ENCODE results near the gene NIT1. TPM values are rescaled to one million over a fixed set of nuclear protein-coding genes. Genes with fewer than 3 reads are reported as not detected.

Gene NIT1
- total and polyA plus RNA-seq, 4 donors, result 26.9 to 40.4 (median 38.0) TPM

DNA sequence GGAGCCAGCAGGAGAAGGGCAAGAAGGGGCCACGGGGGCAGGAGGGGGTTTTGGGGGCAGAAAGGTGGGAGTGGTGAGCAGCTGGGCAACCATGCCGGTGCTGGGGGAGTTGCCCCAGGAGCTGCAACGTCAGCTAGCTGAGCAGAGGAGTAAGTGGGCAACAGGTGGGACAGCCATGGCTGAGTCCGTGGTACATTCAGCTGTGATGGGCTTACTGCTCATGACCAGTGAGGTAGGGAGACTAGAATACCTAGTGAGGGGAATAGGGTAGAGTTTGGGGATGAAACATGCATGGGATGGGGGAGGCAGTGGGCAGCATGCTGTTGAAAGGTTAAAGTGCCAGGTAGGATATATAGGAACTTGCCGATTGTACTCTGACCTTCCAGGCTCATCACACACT, 43.7 kb downstream of the NIT1 start:
- peaks cover 2 to 26% (median 9%) of the 10 kb centered on the region in 5 donors for H3K4me1 ChIP-seq (ENCODE audit: control insufficient read depth in 5 of 5, insufficient read depth in 5 of 5, low read length in 5 of 5)
- ATAC-seq (ENCODE audit: insufficient read depth, low FRiP score) (no peak), DNase-seq (no peak)
- no peak overlapping the region for H3K27ac ChIP-seq (ENCODE audit: low read depth in 1 of 2, low read length in 1 of 2)
- H3K9me3 ChIP-seq (ENCODE audit: control insufficient read depth in 4 of 4, insufficient read depth in 3 of 4, low read length in 3 of 4), result no peaks in the 10 kb centered on the region
- peaks cover 2 to 32% (median 13%) of the 10 kb centered on the region in 4 donors for H3K36me3 ChIP-seq (ENCODE audit: control insufficient read depth in 4 of 4, insufficient read depth in 4 of 4, low read length in 4 of 4)
- no peaks in the 10 kb centered on the region for H3K27me3 ChIP-seq (ENCODE audit: control insufficient read depth in 3 of 3, insufficient read depth in 3 of 3, low read length in 2 of 3)
- H3K4me3 ChIP-seq, result no peak overlapping the region
- TF ChIP-seq, protein P1, sequence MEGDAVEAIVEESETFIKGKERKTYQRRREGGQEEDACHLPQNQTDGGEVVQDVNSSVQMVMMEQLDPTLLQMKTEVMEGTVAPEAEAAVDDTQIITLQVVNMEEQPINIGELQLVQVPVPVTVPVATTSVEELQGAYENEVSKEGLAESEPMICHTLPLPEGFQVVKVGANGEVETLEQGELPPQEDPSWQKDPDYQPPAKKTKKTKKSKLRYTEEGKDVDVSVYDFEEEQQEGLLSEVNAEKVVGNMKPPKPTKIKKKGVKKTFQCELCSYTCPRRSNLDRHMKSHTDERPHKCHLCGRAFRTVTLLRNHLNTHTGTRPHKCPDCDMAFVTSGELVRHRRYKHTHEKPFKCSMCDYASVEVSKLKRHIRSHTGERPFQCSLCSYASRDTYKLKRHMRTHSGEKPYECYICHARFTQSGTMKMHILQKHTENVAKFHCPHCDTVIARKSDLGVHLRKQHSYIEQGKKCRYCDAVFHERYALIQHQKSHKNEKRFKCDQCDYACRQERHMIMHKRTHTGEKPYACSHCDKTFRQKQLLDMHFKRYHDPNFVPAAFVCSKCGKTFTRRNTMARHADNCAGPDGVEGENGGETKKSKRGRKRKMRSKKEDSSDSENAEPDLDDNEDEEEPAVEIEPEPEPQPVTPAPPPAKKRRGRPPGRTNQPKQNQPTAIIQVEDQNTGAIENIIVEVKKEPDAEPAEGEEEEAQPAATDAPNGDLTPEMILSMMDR (IDR thresholded peaks at IDR 0.05; ENCODE audit: control extremely low read depth, extremely low read depth), result no peak
- WGBS, 2 donors, result 89% methylated on average over 5 of the region's 5 CpGs
- H3K9ac ChIP-seq (ENCODE audit: insufficient read depth in 1 of 2, low read length in 2 of 2), result no peak overlapping the region

DNA sequence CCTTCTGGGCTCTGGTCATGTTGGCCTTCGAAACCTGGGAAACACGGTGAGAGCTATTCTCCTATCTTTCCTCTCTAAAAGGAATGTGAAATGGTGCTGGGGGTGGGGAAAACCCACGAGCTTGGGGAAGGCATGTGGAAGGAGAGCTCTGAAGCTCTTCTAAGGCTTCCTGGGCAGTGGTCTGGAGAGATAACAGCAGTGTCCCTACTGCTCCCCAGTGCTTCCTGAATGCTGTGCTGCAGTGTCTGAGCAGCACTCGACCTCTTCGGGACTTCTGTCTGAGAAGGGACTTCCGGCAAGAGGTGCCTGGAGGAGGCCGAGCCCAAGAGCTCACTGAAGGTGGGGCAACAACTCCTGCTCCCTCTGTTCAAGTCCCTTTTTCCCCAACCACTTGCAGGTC, 44.1 kb downstream of the NIT1 start:
- H3K27ac ChIP-seq (ENCODE audit: low read depth in 1 of 2, low read length in 1 of 2), result no peak overlapping the region

DNA sequence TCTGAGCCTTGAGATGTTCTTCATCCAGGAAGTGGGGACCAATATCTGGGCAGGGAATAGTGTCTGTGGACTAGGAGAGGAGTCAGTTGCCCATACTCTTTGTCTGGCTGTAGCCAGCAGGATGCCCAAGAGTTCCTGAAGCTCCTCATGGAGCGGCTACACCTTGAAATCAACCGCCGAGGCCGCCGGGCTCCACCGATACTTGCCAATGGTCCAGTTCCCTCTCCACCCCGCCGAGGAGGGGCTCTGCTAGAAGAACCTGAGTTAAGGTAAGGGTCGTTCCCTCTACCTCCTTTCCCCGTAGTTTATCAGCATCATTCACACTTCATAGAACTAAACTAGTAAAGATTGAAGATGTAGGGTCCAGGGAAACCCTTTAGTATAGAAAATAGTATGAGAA, 44.9 kb downstream of the NIT1 start:
- peaks cover 2 to 33% (median 11%) of the 10 kb centered on the region in 5 donors for H3K4me1 ChIP-seq (ENCODE audit: control insufficient read depth in 5 of 5, insufficient read depth in 5 of 5, low read length in 5 of 5)
- H3K9me3 ChIP-seq (ENCODE audit: control insufficient read depth in 4 of 4, insufficient read depth in 3 of 4, low read length in 3 of 4), result no peaks in the 10 kb centered on the region
- ATAC-seq (ENCODE audit: insufficient read depth, low FRiP score) (no peak), DNase-seq (no peak)
- no peak overlapping the region for H3K4me3 ChIP-seq
- no peak overlapping the region for H3K27ac ChIP-seq (ENCODE audit: low read depth in 1 of 2, low read length in 1 of 2)
- TF ChIP-seq, protein P1 (IDR thresholded peaks at IDR 0.05; ENCODE audit: control extremely low read depth, extremely low read depth), result no peak
- no peak overlapping the region for H3K9ac ChIP-seq (ENCODE audit: insufficient read depth in 1 of 2, low read length in 2 of 2)
- peaks cover 0 to 23% (median 9%) of the 10 kb centered on the region in 4 donors for H3K36me3 ChIP-seq (ENCODE audit: control insufficient read depth in 4 of 4, insufficient read depth in 4 of 4, low read length in 4 of 4)
- H3K27me3 ChIP-seq (ENCODE audit: control insufficient read depth in 3 of 3, insufficient read depth in 3 of 3, low read length in 2 of 3), result no peaks in the 10 kb centered on the region
- WGBS, 2 donors, result 94 to 95% methylated on average over 10 of the region's 10 CpGs

More for the DNA sequence above, 44.1 kb downstream of the NIT1 start:
- H3K9me3 ChIP-seq (ENCODE audit: control insufficient read depth in 4 of 4, insufficient read depth in 3 of 4, low read length in 3 of 4), result no peaks in the 10 kb centered on the region
- H3K36me3 ChIP-seq (ENCODE audit: control insufficient read depth in 4 of 4, insufficient read depth in 4 of 4, low read length in 4 of 4), result peaks cover 0 to 28% (median 12%) of the 10 kb centered on the region in 4 donors
- no peak overlapping the region for H3K9ac ChIP-seq (ENCODE audit: insufficient read depth in 1 of 2, low read length in 2 of 2)
- no peak for ATAC-seq (ENCODE audit: insufficient read depth, low FRiP score)
- peaks cover 2 to 29% (median 10%) of the 10 kb centered on the region in 5 donors for H3K4me1 ChIP-seq (ENCODE audit: control insufficient read depth in 5 of 5, insufficient read depth in 5 of 5, low read length in 5 of 5)
- DNase-seq, result no peak
- H3K4me3 ChIP-seq, result no peak overlapping the region
- no peaks in the 10 kb centered on the region for H3K27me3 ChIP-seq (ENCODE audit: control insufficient read depth in 3 of 3, insufficient read depth in 3 of 3, low read length in 2 of 3)
- TF ChIP-seq, protein P1 (IDR thresholded peaks at IDR 0.05; ENCODE audit: control extremely low read depth, extremely low read depth), result no peak
- WGBS, 2 donors, result 78 to 88% methylated on average over 7 of the region's 7 CpGs

DNA sequence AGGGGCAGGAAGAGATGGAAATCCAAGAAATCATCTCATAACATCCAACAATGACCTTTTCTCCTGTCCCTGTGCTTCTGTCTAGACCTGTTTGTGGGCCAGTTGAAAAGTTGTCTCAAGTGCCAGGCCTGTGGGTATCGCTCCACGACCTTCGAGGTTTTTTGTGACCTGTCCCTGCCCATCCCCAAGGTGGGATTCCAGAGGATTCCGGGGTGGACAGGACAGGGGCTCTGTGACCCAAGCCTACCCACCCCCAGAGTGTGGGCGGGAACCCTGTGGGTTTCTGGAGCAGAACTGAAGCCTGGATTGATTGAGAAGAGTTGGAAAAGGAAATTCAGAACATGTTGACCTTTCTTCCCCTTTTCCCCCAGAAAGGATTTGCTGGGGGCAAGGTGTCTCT, 45.9 kb downstream of the NIT1 start:
- DNase-seq (no peak), ATAC-seq (ENCODE audit: insufficient read depth, low FRiP score) (no peak)
- Histone ChIP-seq H3K4me1 (ENCODE audit: control insufficient read depth in 5 of 5, insufficient read depth in 5 of 5, low read length in 5 of 5) (peaks cover 0 to 31% (median 11%) of the 10 kb centered on the region in 5 donors), H3K9ac (ENCODE audit: insufficient read depth in 1 of 2, low read length in 2 of 2) (no peak overlapping the region), H3K36me3 (ENCODE audit: control insufficient read depth in 4 of 4, insufficient read depth in 4 of 4, low read length in 4 of 4) (peaks cover 0 to 19% (median 9%) of the 10 kb centered on the region in 4 donors), H3K27ac (ENCODE audit: low read depth in 1 of 2, low read length in 1 of 2) (no peak overlapping the region), H3K9me3 (ENCODE audit: control insufficient read depth in 4 of 4, insufficient read depth in 3 of 4, low read length in 3 of 4) (no peaks in the 10 kb centered on the region), H3K4me3 (no peak overlapping the region), H3K27me3 (ENCODE audit: control insufficient read depth in 3 of 3, insufficient read depth in 3 of 3, low read length in 2 of 3) (no peaks in the 10 kb centered on the region)
- 91 to 93% methylated on average over 5 of the region's 5 CpGs for WGBS, 2 donors
- TF ChIP-seq, protein P1 (IDR thresholded peaks at IDR 0.05; ENCODE audit: control extremely low read depth, extremely low read depth), result no peak
